RWPE2 (cell line): Measurements from ENCODE around the gene ANKRD55.

Experiments
- ATAC-seq: fragments of 200-7000 bp; cut with Tn5 transposase; 3 replicates; pipeline ENCODE4 v1.9.1; 2021; ENCODE audit warnings: low read depth
- DNase-seq: peaks from one replicate; pipeline ENCODE4 v3.0.0-alpha.2; 2020; ENCODE audit warnings: low spot score
- H3K27ac ChIP-seq: fragments of 450-650 bp; 2 replicates; pipeline ENCODE4 v1.5.1; 2017; ENCODE audit warnings: mild to moderate bottlenecking; ENCODE audit not compliant: poor library complexity, severe bottlenecking
- H3K27me3 ChIP-seq: fragments of 250-450 bp; sonication (Bioruptor Pico); 2 replicates; pipeline ENCODE4 v1.5.1; 2021; ENCODE audit warnings: mild to moderate bottlenecking, moderate library complexity; ENCODE audit not compliant: insufficient read depth, poor library complexity, severe bottlenecking
- H3K36me3 ChIP-seq: fragments of 250-450 bp; sonication (Bioruptor Pico); 2 replicates; pipeline ENCODE4 v1.5.1; 2020; ENCODE audit warnings: low read depth, mild to moderate bottlenecking, moderate library complexity
- H3K4me1 ChIP-seq: fragments of 250-450 bp; sonication (Bioruptor Pico); 2 replicates; pipeline ENCODE4 v1.5.1; 2021; ENCODE audit warnings: mild to moderate bottlenecking, moderate library complexity; ENCODE audit not compliant: insufficient read depth, poor library complexity, severe bottlenecking
- H3K4me3 ChIP-seq: fragments of 250-450 bp; sonication (Bioruptor Pico); 2 replicates; pipeline ENCODE4 v1.5.1; 2021; ENCODE audit warnings: mild to moderate bottlenecking, moderate library complexity; ENCODE audit not compliant: severe bottlenecking
- H3K9me3 ChIP-seq: fragments of 250-450 bp; sonication (Bioruptor Pico); 2 replicates; pipeline ENCODE4 v1.5.1; 2021; ENCODE audit warnings: mild to moderate bottlenecking, moderate library complexity; ENCODE audit not compliant: severe bottlenecking
- CTCF ChIP-seq: fragments of 450-650 bp; IDR thresholded peaks from one replicate; pipeline ENCODE4 v1.5.1; 2017; ENCODE audit warnings: mild to moderate bottlenecking, moderate library complexity; ENCODE audit not compliant: poor library complexity, severe bottlenecking

ANKRD55 gene

GRCh38 chr5:56110646-56111403 lies 122.3 kb downstream of the ANKRD55 start:
- TF ChIP-seq CTCF, result no peak
- no peaks in the 10 kb centered on the region for H3K36me3 ChIP-seq
- H3K9me3 ChIP-seq, result no peaks in the 10 kb centered on the region
- DNase-seq (no peak), ATAC-seq (no peak)
- peaks cover 11% of the 10 kb centered on the region for H3K4me1 ChIP-seq
- no peaks in the 10 kb centered on the region for H3K27me3 ChIP-seq
- H3K27ac ChIP-seq, result no peak overlapping the region
- H3K4me3 ChIP-seq, result no peak overlapping the region

GRCh38 chr5:56108246-56108645 lies 124.9 kb downstream of the ANKRD55 start:
- H3K36me3 ChIP-seq, result no peaks in the 10 kb centered on the region
- peaks cover 9% of the 10 kb centered on the region for H3K4me1 ChIP-seq
- no peak overlapping the region for H3K27ac ChIP-seq
- H3K27me3 ChIP-seq, result no peaks in the 10 kb centered on the region
- DNase-seq, result no peak
- no peaks in the 10 kb centered on the region for H3K9me3 ChIP-seq
- H3K4me3 ChIP-seq, result no peak overlapping the region
- ATAC-seq, result no peak
- TF ChIP-seq CTCF, result no peak

- Histone ChIP-seq H3K36me3 (no peaks in the 10 kb centered on the region), H3K27me3 (no peaks in the 10 kb centered on the region), H3K27ac (no peak overlapping the region), H3K4me3 (no peak overlapping the region), H3K9me3 (no peaks in the 10 kb centered on the region), H3K4me1 (peaks cover under 1% of the 10 kb centered on the region)
- no peak for TF ChIP-seq CTCF
- ATAC-seq (no peak), DNase-seq (no peak)
Measured at GRCh38 chr5:56106837-56107236, 126.3 kb downstream of the ANKRD55 start.

- H3K4me3 ChIP-seq, result no peak overlapping the region
- H3K36me3 ChIP-seq, result no peaks in the 10 kb centered on the region
- ATAC-seq (no peak), DNase-seq (no peak)
- TF ChIP-seq CTCF, result no peak
- H3K9me3 ChIP-seq, result no peaks in the 10 kb centered on the region
- no peak overlapping the region for H3K27ac ChIP-seq
- no peaks in the 10 kb centered on the region for H3K4me1 ChIP-seq
- H3K27me3 ChIP-seq, result no peaks in the 10 kb centered on the region
Measured at GRCh38 chr5:56105511-56106291, 127.4 kb downstream of the ANKRD55 start.
